OCI-M1 (cell line): ENCODE data around the gene INF2.
"Not testable (repeated sequence)": the region's sequence is repeated elsewhere in the genome, so short reads cannot be mapped to it uniquely, and the experiment has no call there.

Experiments
- DNase-seq: peaks from one replicate; lab custom pipeline; 2025; lab: John Stamatoyannopoulos, UW

Gene INF2

DNA sequence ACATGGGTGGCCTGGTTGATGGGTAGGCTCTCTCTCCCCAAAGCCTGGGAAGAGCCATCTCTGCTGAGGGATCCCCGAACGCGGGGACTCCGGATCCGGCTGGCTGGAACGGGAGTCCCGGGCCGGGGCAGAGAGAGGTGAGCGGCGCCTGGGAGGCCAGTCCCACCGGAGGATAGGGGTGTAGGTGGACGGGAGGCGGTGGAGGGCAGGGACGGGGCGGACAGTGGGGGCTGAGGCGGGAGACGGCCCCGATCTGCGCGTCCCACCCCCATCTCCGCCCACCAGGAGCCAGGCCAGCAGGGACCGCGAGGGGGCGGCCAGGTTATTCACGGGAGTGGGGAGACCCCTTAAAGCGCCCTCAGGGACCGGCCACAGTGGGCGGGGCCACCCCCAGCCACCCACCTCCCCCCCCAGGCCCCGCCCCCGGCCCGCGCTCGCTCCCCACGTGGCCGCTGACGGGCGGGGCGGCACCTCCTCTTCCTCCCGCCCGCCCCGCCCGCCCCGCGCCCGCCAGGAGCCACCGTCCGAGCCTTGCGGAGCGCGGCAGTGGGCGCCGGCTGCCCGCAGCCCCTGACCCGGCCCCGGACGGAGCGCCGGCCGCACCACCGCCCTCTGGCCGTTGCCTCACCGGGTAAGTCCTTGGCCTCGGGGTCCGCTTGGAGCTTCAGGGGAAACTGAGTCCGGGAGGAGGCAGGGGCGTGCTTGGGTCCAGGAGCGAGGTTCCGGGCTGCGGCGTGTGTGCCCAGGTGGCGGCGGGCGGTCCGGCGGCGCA, at the start of gene INF2:
Gene INF2, plus strand, starts transcription at position 510 of the 772 bp plus-strand sequence. CDS start 11,748 bp downstream, outside the sequence.
- peak; percentile 30 for DNase-seq

- DNase-seq = peak; percentile 63
Measured at GRCh38 chr14:104639885-104640548, 49.4 kb upstream of the INF2 start.

DNA sequence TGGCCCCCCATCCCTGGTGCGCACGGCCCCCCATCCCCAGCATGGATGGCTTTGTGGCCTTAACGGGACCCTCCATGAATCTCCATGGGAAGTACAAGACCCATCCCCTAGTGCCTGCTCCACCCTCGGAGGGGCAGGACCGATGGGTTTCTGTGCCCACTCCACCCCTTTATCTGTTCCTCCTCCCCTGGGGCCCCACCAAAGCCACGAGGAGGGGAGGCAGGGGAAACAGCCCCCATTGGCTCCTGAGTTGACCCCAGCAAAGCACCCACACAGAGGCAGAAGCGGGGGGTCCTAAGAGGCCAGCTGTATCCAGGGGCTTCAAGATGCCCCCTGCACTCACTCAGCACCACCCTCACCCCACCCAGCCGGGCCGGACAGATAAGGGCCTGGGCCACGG, 48.7 kb upstream of the INF2 start:
- DNase-seq = no peak

DNA sequence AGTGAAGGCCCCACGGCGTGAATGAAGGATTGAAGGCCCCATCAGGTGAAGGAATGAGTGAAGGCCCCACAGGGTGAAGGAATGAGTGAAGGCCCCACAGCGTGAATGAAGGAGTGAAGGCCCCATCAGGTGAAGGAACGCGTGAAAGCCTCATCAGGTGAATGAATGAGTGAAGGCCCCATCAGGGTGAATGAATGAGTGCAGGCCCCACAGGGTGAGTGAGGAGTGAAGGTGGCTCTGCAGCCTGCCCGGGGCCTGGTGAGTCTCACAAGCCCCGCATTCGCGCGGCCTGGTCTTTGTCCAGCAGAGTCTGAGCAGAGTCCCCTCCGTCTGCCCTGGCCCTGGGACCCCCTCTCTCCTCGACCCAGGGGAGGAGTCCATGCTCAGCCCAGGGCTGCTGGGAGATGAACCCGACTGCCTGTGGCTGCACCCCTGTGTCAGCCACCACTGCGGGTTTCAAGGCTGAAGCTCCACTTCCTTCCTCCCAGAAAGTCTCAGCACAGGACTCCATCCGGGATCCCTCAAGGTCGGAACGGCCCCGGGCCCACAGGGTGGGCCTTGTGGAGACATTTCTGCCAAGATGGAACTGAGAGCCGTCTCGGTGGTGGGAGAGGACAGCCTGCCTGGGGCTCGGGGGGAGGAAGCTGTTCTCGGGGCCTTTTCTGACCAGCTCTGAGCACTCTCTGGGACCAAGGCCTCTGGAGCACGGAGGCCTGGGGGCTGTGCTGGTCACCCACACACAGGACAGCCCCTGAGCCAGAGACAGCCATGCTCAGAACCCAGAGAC, 47.5 kb upstream of the INF2 start:
- DNase-seq = no peak

DNA sequence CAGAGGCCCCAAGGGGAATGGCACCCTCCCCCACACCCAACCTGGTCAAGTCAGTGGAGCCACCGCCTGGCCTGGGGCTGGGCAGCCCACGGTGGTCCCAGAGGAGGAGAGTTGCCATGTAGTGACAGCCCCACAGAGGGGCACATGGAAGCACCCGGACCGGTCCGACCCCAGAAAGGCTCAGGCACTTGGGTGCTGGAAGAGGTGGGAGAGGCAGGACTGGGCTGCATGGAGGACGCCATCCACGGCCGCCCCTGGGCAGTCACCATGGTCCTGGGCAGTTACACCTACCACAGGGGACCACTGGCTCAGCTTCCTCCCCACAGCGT, 46.9 kb upstream of the INF2 start:
- no peak for DNase-seq

DNA sequence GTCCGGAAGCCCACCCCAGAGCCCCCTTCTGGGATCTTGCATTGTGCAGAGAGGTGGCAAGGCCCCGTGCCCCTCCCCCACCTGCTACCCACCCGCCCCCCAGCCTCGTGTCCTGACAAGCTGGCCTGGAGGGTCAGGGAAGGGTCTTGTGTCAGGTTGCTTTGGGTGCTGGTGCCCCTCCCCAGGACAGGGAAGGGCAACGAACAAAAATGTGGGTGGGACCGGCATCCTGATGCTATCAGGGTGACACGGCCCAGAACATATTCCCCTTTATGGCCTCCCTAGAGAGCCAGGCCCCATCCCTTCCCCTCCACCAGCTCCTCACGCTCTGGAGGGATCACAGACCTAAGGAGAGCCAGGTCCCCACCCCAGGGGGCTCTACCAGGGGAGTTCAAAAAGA, 46.1 kb upstream of the INF2 start:
- DNase-seq = no peak

GRCh38 chr14:104644091-104644635, 45.3 kb upstream of the INF2 start:
- DNase-seq = no peak

DNA sequence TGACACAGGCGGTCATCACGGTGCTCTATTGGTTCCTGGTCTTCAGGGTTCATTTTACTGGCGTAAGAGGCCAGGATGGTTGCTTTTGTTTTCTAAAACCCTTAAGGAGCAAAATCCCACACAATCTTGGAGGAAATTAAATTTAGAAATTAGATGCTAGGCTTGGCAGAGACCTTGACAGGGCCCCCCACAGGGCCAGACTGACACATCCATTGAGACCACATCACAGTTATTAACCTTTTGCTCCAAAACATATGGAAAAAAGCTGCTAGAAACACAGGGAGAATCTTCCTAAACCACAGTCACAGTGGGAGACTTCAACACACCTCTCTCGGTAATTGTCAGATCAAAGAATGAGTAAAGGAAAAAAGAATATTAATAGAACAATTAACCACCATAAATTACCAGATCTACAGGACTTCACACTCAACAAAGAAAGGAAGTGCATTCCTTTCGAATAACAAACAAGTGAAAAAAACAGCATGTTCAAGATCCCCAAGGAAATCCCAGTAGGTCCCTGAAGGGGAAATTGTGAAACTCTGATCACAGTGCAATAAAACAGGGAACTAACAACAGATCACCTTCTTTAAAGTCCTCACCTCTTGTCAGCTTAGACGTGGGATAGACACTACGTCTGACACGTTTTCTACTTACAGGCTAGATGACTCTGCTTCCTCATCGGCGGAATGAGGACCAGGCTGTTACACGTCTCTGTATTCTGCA, 44.6 kb upstream of the INF2 start:
- DNase-seq = no peak

- no peak for DNase-seq
Measured at GRCh38 chr14:104647467-104648043, 41.9 kb upstream of the INF2 start.

DNA sequence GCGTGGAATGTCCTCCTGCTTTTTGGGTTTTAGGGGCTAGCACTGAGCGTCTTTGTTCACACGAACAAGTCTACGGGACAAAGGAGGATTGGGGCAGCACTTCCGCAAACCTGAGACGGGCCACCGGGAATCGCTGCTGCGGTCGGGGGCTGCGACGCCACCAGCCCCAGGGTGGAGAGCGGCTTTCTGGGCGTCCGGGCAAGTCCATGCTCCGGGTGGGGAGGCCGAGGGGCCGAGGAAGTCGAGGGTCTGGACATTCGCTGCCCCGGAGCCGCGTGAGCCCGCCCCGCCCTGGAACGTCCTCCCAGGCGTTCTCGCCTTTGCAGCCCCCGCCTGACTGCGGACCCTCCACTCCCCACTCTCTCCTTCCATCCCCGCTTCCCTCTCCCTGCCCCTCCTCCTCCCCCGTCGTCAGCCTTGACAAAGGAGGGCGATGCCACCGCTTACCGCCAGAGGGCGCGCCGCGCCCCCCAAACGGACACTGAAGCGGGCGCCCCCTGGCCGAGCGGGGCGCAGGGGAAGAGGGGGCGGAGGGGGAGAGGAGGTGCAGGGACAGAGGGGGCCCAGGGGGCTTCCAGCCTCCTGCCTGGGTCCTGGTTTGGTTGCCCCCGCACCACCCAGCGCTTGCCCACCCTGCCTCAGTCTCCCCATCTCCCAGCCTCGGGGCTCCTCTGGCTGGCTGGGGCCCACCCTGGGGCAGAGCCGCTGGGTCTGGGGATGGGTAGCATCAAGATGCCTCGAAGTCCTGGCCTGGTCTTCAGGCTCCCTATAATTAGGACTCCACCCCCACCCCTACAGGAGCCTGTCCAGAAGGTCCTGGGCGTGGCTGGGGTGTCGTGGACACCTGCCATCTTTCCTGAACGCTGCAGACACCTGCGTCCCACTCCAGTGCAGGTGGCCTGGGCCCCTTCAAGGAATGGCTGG, 39.1 kb upstream of the INF2 start:
- peak; percentile 60 for DNase-seq

DNA sequence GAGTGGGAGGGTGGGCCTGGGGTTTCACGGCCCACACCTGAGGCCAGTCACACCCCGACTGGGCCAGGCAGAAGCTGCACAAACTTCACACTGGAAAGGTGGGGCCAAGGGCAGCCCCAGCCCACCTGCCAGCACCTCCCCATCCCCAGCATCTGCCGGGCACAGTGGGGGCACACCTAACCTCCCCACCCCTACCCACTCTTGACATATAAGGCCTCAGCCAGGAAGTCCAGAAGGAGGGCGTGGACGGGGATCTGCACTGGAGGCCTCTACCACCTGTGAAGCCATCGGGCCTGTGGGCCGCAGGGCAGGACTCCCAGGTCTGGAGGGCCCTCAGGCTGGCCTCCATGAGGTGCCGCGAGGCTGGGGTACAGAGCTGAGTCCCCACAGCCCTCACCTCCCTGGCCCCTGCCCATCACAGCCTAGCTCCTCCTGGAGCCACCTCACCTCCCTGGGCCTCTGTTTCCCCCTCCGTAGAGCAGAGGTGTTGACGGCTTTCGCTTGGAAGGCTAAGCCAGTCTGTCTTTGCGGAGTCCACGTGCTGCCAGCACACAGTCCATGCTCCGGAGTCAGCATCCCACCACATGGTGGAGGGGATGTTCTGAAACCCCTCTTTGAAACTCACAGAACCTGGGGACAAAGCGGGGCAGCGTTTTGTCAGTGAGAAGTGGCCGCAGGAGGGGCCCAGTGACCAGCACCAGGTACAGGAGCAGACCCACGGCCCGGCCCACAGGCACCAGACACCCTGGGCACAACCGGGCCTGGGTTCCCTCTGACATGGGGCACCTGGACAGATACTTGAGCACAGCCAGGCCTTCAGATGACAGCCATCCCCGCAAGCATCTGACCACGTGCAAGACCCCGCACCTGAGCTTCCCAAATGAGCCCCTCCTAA, 38.2 kb upstream of the INF2 start:
- DNase-seq = no peak

- no peak for DNase-seq
Measured at GRCh38 chr14:104651876-104652260, 37.5 kb upstream of the INF2 start.

DNA sequence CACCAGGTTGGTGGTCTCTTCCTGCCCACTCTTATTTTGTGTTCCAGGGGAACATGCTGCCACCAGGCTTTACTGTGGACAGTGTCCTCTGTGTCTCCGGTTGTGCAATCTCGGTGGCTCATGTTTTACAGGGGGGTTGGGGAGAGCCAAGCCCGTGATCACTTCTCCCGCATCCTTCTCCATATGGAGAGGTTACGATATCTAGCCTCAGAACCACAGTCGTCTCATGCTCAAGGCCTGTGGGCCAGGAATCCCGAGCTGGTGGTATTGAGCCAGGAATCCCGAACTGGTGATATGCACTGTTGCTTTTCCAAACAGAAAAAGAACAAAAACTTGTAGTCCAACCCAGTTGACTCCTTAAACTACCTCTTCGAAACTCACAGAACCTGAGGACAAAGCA, 37.0 kb upstream of the INF2 start:
- DNase-seq = no peak

DNA sequence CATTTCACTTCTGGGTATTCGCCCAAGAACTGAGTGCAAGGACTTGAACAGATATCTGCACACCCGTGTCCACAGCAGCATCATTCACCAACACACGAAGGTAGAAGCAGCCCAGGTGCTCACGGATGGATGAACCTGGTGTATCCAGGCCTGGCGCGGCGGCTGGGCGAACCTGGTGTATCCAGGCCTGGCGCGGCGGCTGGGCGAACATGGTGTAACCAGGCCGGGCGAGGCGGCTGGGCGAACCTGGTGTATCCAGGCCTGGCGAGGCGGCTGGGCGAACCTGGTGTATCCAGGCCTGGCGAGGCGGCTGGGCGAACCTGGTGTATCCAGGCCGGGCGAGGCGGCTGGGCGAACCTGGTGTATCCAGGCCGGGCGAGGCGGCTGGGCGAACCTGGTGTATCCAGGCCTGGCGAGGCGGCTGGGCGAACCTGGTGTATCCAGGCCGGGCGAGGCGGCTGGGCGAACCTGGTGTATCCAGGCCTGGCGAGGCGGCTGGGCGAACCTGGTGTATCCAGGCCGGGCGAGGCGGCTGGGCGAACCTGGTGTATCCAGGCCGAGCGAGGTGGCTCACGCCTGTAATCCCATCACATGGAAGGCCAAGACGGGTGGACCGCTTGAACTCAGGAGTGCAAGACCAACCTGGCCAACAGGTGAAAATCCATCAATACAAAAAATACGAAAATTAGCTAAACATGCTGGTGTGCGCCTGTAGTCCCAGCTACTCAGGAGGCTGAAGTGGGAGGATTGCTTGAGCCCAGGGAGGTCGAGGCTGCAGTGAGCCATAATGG, 36.1 kb upstream of the INF2 start:
- not testable (repeated sequence) for DNase-seq

DNA sequence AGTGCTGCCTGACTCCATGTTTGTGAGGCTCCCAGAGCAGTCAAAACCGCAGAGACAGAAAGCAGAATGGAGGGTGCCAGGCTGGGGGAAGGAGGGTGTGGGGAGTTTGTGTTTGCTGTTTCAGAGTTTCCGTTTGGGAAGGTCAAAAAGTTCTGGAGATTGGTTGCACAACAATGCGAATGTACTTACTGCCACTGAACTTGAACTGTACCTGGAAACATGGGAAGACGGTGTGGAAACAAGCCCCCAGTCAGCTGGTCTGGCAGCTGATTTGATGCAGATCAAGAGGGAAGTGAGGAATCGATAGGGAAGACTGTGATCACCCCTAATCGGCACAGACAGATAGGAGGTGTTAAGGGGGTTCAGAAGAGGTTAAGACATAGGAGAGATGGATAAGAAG, 35.3 kb upstream of the INF2 start:
- DNase-seq = no peak

- DNase-seq = no peak
Measured at GRCh38 chr14:104655128-104655848, 34.1 kb upstream of the INF2 start.

GRCh38 chr14:104656014-104656714, 33.3 kb upstream of the INF2 start:
- no peak for DNase-seq
